NCI-H1092 treated with DMSO at 0.1 percent for 48 hours (cell line): Measurements from ENCODE around the gene GNB1.
A peak's percentile ranks its signal among the peaks of the same experiment; 100 is the strongest.

Source experiments
- DNase-seq: peaks from one replicate; lab custom pipeline; 2025; lab: John Stamatoyannopoulos, UW

The GNB1 gene

GRCh38 chr1:1781526-1781903 is 109.4 kb downstream of the GNB1 start:
- no peak for DNase-seq

DNA sequence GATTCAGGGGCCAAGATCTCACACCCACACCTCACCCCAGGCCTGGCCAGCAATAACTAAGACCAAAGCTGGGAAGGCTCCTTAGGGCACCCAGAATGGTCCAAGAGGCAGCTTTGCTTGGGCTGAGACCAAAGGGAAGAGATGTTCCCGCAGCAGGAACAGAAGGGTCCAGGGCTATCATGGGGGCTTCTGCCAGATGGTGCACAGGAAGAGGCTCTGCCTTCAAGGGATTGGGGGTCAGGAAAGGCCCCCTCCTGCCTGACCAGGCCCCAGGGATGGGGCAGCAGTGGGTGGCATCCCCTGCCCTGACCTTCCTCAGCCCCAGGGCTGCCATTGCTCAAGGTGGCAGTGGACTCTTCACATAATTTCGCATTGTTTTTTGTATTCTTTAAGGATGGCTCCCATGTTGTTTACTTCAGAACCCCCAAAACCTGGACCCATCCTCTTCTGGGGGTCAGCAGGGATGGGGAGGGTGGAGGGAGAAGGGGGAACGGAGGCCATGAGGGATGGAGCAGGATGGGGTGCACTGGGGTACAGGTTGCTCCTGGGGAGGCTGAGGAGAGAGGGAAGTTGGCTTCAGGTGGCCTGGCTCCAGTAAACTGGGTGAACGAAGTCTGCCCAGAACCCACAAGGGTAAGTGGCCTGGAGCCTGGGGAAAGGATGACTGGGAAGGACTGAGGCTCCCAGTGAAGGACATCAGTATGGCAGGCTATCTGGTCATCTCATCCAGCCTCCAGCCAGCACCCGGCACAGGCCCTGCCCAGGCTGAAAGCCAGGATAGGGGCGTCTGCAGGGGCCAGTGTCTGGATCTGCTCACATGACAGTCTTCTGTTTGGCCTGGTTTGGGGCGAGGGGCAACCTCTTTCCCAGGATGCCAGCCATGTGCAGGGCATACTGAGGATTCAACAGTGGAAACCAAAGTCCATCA is 110.0 kb downstream of the GNB1 start:
- DNase-seq: no peak

- no peak for DNase-seq
Observed at GRCh38 chr1:1779691-1780597, 110.9 kb downstream of the GNB1 start.

DNA sequence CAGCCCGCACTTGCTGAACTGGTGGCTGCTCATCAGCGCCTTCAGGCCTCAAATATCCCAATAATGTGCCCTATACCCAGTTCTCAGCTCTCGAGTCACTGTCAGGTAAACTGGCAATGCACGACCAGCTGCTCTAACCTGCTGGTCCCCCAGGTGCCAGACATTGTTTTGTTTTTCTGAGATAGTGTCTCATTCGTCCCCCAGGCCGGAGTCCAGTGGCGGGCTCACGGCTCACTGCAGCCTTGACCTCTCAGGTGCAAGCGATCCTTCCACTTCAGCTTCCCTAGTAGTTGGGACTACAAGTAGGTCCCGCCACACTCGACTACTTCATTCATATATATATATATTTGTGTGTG is 111.6 kb downstream of the GNB1 start:
- DNase-seq: no peak

GRCh38 chr1:1778663-1779319 is 112.1 kb downstream of the GNB1 start:
- DNase-seq: no peak

DNA sequence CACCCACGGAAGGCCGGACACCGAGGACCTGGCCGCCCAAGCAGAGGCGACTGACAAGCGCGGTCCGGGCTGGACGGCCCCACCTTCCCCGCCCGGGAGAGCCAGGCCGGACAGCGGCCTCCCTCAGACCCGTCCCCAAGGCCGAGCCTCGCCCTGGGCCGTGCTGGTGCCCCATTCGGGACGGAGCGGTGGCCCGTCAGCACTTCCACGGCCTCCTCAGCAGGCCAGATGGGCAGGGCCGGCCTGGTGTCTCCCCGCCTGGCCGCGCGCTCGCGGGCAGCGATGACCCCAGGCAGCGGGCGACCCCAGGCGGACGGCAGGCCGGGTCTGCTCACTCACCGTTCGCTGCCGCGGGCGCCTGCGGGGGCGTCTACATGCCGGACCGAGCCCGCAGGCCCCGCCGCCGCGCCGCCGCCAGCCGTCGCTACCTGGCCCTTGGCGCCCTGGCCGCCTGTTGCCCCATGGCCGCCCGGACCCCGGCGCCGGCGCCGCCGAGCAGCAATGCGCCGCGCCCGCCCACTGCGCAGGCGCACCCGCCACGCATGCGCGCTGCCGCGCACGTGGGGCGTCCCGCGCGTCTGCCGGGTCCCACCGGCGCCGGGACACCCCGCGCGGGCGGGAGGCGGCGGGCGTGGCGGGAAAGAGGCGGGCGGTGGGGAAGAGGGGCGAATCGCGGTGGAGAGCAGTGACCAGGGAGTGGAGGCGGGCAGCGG is 112.8 kb downstream of the GNB1 start, which contains the start of gene NADK:
NADK (minus strand) TSS at position 521 of the 713 bp plus-strand sequence. CDS start 13,064 bp downstream, outside the sequence.
- peak; percentile 12 for DNase-seq

DNA sequence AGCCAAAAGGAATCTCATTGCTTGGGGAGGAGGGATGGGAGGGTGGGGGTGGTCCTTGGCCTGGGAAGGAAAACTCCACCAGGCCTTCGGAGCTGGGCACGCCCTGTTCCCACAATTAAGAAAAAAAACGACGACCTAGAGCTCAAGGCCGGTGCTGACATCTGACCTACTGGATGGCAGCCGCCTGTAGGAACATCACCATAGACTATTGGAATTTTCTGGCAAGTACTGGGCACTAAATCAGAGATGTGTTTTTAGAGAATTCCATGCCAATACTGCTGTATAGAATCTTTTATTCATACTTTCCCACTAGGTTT is 113.3 kb downstream of the GNB1 start:
- DNase-seq: no peak

- DNase-seq: no peak
Observed at GRCh38 chr1:1776672-1777582, 114.0 kb downstream of the GNB1 start.

DNA sequence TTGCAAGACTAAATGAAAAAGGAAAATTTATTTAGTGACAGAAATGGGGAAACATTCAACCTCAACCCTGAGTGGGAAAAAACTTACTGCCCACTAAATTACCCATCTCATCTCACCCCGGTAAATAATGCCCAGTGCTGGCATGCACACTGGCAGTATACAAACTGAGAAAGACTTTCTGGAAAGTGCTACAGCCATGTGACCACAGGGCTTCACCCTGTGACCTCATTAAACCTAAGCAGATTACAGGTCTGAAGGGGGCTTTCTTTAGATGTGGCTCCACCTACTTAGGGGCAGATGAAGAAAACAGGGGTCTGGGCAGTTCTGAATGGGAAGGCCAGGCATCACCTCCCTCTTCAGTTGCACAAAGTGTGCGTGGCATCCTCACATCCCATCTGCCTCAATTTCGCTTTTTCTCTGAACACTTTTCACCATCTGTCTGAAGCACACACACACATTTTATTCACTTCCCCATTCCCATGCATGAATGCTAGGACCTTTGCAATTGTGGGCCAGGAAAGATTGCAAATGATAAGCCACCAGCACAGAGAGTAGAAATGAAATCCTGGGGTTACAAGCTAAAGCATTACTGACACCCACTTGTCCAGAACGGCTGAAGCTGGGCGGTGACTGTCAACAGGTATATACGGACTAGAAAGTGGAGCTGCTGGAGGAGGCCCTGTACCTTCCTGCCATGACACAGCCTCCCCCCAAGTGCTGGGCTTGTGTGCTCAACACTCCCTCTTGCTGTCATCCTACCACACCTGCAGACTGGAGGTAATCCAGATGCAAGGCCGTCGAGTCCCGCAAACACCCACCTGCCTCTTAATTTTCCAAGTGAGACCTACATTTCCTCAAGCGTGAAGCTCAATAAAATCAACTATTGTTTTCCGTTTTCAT is 115.3 kb downstream of the GNB1 start:
- DNase-seq: no peak

GRCh38 chr1:1773874-1774273 is 117.0 kb downstream of the GNB1 start:
- DNase-seq: no peak

GRCh38 chr1:1771096-1771495 is 119.8 kb downstream of the GNB1 start:
- no peak for DNase-seq

- no peak for DNase-seq
Observed at GRCh38 chr1:1770102-1770501, 120.8 kb downstream of the GNB1 start.

DNA sequence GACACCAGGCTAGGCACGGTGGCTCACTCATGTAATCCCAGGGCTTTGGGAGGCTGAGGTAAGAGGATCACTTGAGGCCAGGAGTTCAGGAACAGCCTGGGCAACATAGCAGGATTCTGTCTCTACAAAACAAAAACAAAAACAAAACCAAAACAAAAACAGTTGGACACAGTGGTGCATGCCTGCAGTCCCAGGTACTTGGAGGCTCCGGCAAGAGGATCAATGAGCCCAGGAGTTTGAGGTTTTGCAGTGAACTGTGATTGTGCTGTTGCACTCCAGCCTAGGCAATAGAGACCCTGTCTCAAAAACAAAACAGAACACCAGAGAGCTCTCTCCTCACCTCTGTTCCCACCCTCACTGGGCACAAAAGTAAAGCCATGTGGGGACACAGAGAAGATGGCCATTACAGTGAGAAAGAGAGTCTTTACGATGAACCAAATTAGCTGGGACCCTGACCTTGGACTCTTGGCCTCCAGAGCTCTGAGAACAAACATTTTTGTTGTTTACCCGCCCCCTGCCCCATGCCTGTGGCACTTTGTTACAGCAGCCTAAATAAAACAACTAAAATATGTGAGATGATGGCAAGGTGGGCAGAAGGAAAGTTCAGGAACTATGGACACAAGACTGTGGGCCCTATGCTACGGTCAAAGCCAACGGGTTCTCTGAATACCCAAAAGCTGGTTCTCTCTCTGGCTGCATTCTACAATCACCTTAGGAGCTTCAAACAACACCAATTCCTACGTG is 122.5 kb downstream of the GNB1 start:
- no peak for DNase-seq

DNA sequence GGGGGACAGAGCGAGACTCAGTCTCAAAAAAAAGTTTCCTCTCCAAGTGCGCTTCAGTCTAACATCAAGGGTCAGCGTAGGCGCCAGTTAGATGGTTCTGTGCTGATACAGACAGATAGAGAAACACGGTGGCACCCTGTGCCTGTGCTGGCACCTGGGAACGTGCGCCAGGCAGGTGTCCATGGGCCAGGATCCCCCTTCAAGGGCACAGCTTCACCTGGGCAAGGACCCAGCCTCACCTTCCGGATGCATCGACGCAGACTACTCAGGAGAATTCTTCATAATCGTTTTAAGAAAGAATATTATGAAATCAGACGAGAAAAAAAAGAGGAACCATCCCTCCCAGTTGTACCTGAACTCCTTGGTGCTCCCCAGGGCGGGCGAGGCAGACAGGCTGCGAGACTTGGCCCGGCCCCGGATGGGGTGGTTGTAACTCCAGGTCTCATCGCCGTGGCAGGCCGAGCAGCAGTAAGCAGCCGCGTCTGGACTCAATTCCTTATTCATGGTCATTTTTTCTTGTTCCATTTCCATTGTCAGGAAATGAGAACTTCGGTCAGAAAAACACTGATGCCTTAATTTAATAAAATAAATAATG is 125.9 kb downstream of the GNB1 start:
- no peak for DNase-seq

DNA sequence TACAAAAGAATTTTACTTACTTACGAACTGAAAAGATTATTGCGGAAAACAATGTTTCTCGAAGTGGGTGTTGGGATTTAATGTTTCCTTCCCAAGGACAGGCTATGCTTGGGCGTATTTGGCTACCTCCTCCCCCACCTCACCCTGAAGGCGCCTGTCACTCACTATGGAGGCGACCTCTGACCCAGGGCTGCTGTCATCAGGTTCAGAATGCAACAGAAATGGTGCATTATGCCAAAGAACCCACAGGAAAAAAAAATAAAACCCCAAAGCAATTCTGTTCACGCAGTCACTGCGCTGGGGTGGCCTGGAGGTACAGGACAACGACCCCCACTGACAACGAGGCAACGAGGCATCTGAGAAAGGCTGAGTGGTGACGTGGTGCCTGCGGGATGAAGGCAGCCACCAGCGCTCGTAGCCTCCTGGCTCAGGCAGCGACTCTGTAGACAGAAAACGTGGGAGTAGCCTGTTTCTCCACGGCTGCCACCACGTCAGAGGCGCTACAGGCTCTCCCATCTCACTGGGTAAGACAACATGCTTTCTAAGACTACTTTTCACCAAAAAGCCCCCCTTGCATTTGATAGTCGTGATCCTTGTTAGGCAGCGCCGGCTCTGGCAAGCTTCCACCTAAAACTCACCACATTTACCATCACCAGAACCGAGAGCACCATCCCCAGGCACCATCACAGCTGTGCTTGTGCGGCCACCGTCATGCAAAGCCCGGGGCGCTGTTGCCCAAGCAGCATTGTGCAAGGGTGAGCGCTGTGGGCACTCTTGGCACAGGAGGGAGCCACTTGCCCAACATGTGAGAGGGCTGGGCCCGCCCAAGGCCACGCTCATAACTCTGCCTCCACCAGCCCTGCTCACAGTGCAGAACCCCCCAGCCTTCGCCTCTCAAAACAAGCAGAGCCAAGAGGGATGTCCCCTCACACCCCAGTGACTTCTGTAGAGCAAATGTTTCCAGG is 126.9 kb downstream of the GNB1 start:
- no peak for DNase-seq

GRCh38 chr1:1761504-1762376 is 129.1 kb downstream of the GNB1 start:
- no peak for DNase-seq
